ENCODE data around the gene TMEM238.
A peak's percentile ranks its signal among the peaks of the same experiment; 100 is the strongest.

The TMEM238 gene

GRCh38 chr19:55358493-55358892 lies 25.6 kb downstream of the TMEM238 start:
- DNase-seq (ENCODE audit: low read depth in 3 of 3) = no peak

GRCh38 chr19:55355213-55355821 lies 28.8 kb downstream of the TMEM238 start:
- DNase-seq (ENCODE audit: low read depth in 3 of 3) = no peak

GRCh38 chr19:55354698-55355212 lies 29.3 kb downstream of the TMEM238 start, which contains the start of gene COX6B2:
COX6B2 (minus strand) TSS chr19:55354719; CDS start chr19:55354521, 198 bp downstream.
- DNase-seq (ENCODE audit: low read depth in 3 of 3) = no peak

- DNase-seq (ENCODE audit: low read depth in 3 of 3) = peak in 2 of 3 experiments; percentile 38 to 50
Measured at GRCh38 chr19:55353803-55354697, 30.0 kb downstream of the TMEM238 start.

- no peak for DNase-seq (ENCODE audit: low read depth in 3 of 3)
Measured at GRCh38 chr19:55353356-55353802, 30.7 kb downstream of the TMEM238 start.

GRCh38 chr19:55352549-55353145 lies 31.4 kb downstream of the TMEM238 start:
- DNase-seq (ENCODE audit: low read depth in 3 of 3) = no peak

GRCh38 chr19:55352040-55352439 lies 32.1 kb downstream of the TMEM238 start:
- DNase-seq (ENCODE audit: low read depth in 3 of 3) = no peak

GRCh38 chr19:55350620-55351315 lies 33.3 kb downstream of the TMEM238 start:
- DNase-seq (ENCODE audit: low read depth in 3 of 3) = no peak

GRCh38 chr19:55348317-55349034 lies 35.6 kb downstream of the TMEM238 start:
- no peak for DNase-seq (ENCODE audit: low read depth in 3 of 3)

GRCh38 chr19:55347442-55348009 lies 36.6 kb downstream of the TMEM238 start:
- no peak for DNase-seq (ENCODE audit: low read depth in 3 of 3)

- DNase-seq (ENCODE audit: low read depth in 3 of 3) = no peak
Measured at GRCh38 chr19:55346725-55347441, 37.2 kb downstream of the TMEM238 start.

- DNase-seq (ENCODE audit: low read depth in 3 of 3) = no peak
Measured at GRCh38 chr19:55345818-55346724, 38.0 kb downstream of the TMEM238 start.

- no peak for DNase-seq (ENCODE audit: low read depth in 3 of 3)
Measured at GRCh38 chr19:55345101-55345817, 38.8 kb downstream of the TMEM238 start.

- DNase-seq (ENCODE audit: low read depth in 3 of 3) = no peak
Measured at GRCh38 chr19:55344444-55344843, 39.6 kb downstream of the TMEM238 start.

- no peak for DNase-seq (ENCODE audit: low read depth in 3 of 3)
Measured at GRCh38 chr19:55341595-55342531, 42.2 kb downstream of the TMEM238 start.

- DNase-seq (ENCODE audit: low read depth in 3 of 3) = peak; percentile 27 to 79 (median 48)
Measured at GRCh38 chr19:55341171-55341588, 42.9 kb downstream of the TMEM238 start.

GRCh38 chr19:55340784-55341147 lies 43.3 kb downstream of the TMEM238 start:
- DNase-seq (ENCODE audit: low read depth in 3 of 3) = no peak
